Measurements from ENCODE around the gene GLE1. TPM values are rescaled to one million over a fixed set of nuclear protein-coding genes. Genes with fewer than 3 reads are reported as not detected.

The GLE1 gene
- total RNA-seq, 1 experiment from 2014 or later = 36.6 TPM

- H3K9me2 ChIP-seq (ENCODE audit: insufficient read depth) = no peaks in the 10 kb centered on the region
- no peak overlapping the region for H3K9ac ChIP-seq (ENCODE audit: low read length)
- no peak overlapping the region for H3K27ac ChIP-seq (ENCODE audit: low read depth, low read length)
- DNase-seq (ENCODE audit: low read depth, low spot score) (no peak), ATAC-seq (no peak; the same call in 1 of the 2 replicates)
- BruUV-seq (replicated peaks) = no TSS peak
- TF ChIP-seq FOSL1 (IDR thresholded peaks at IDR 0.05; ENCODE audit: low read depth) (no peak), ELF1 (IDR thresholded peaks at IDR 0.05; ENCODE audit: borderline replicate concordance, low read depth) (no peak), REST (IDR thresholded peaks at IDR 0.05; ENCODE audit: low read depth) (no peak), POLR2A (IDR thresholded peaks at IDR 0.05; ENCODE audit: borderline replicate concordance, extremely low read depth, insufficient read depth, insufficient read length) (no peak), RAD21 (IDR thresholded peaks at IDR 0.05; ENCODE audit: low read depth) (no peak), YY1 (IDR thresholded peaks at IDR 0.05; ENCODE audit: extremely low read depth, insufficient replicate concordance, low read depth, low read length) (no peak), TCF7L2 (IDR thresholded peaks at IDR 0.05; ENCODE audit: borderline replicate concordance, extremely low read depth, insufficient read depth, insufficient read length) (no peak), SRF (IDR thresholded peaks at IDR 0.05; ENCODE audit: low read depth) (no peak), EZH2 (IDR thresholded peaks at IDR 0.05) (no peak), ZNF274 (IDR thresholded peaks at IDR 0.05; ENCODE audit: low read depth, low read length) (no peak), JUND (IDR thresholded peaks at IDR 0.05) (no peak), EGR1 (IDR thresholded peaks at IDR 0.05; ENCODE audit: low read depth) (no peak), ZFX (IDR thresholded peaks at IDR 0.05) (no peak), CBX3 (IDR thresholded peaks at IDR 0.05; ENCODE audit: low read depth) (no peak)
- TF ChIP-seq, protein P1, sequence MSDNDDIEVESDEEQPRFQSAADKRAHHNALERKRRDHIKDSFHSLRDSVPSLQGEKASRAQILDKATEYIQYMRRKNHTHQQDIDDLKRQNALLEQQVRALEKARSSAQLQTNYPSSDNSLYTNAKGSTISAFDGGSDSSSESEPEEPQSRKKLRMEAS (IDR thresholded peaks at IDR 0.05) = no peak
- TF ChIP-seq, protein P2, sequence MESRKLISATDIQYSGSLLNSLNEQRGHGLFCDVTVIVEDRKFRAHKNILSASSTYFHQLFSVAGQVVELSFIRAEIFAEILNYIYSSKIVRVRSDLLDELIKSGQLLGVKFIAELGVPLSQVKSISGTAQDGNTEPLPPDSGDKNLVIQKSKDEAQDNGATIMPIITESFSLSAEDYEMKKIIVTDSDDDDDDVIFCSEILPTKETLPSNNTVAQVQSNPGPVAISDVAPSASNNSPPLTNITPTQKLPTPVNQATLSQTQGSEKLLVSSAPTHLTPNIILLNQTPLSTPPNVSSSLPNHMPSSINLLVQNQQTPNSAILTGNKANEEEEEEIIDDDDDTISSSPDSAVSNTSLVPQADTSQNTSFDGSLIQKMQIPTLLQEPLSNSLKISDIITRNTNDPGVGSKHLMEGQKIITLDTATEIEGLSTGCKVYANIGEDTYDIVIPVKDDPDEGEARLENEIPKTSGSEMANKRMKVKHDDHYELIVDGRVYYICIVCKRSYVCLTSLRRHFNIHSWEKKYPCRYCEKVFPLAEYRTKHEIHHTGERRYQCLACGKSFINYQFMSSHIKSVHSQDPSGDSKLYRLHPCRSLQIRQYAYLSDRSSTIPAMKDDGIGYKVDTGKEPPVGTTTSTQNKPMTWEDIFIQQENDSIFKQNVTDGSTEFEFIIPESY (IDR thresholded peaks at IDR 0.05; ENCODE audit: extremely low read depth, insufficient replicate concordance, low read length) = no peak
- no peak overlapping the region for H3K4me2 ChIP-seq (ENCODE audit: low read length)
- no peaks in the 10 kb centered on the region for H3K9me3 ChIP-seq (ENCODE audit: control insufficient read depth in 1 of 2, insufficient read depth in 1 of 2, low read depth in 1 of 2, low read length in 2 of 2)
- ChIA-PET POLR2A (no interaction called here), CTCF (no interaction called here), RAD21 (ENCODE audit: low non-redundant PET in 1 of 2, low total read pairs in 2 of 2, uncharacterized antibody in 2 of 2, unreplicated experiment in 2 of 2) (no interaction called here)
- H4K20me1 ChIP-seq (ENCODE audit: insufficient read depth) = no peaks in the 10 kb centered on the region
- H2AFZ ChIP-seq (ENCODE audit: low read depth, low read length, poor library complexity, severe bottlenecking) = no peak overlapping the region
- intact Hi-C loops (cut with micrococcal nuclease) = no loop called here
- H3K27me3 ChIP-seq (ENCODE audit: insufficient read depth, low read length) = no peaks in the 10 kb centered on the region
- no peaks in the 10 kb centered on the region for H3K79me2 ChIP-seq (ENCODE audit: insufficient read depth, low read length)
- no peaks in the 10 kb centered on the region for H3K4me1 ChIP-seq (ENCODE audit: control insufficient read depth in 1 of 2, insufficient read depth in 2 of 2, low read length in 2 of 2)
- H3K36me3 ChIP-seq (ENCODE audit: control insufficient read depth in 1 of 2, insufficient read depth in 2 of 2, low read length in 2 of 2) = peaks cover 26 to 43% of the 10 kb centered on the region in 2 experiments
- H3K4me3 ChIP-seq (replicated peaks in 1 of 2; ENCODE audit: low read depth in 1 of 2, low read length in 2 of 2) = no peak overlapping the region
These were observed 19.1 kb upstream of the GLE1 start for GRCh38 chr9:128485414-128485855.
